OCI-LY3 (cell line): Measurements from ENCODE around the gene FADS3.

Experiments used
- EZH2phosphoT487 ChIP-seq: fragments of 200-600 bp; shearing (Covaris generic); IDR thresholded peaks from 2 replicates; pipeline ENCODE4 v1.6.1; 2018; ENCODE audit warnings: antibody characterized with exemption, mixed run types, low read depth
- TF ChIP-seq, protein P1 (sequence below): fragments of 200-600, 300-600 bp; sonication (generic); IDR thresholded peaks from 2 replicates; pipeline ENCODE4 v1.5.1; 2014; ENCODE audit warnings: antibody characterized with exemption, low read length, low read depth

DNA sequence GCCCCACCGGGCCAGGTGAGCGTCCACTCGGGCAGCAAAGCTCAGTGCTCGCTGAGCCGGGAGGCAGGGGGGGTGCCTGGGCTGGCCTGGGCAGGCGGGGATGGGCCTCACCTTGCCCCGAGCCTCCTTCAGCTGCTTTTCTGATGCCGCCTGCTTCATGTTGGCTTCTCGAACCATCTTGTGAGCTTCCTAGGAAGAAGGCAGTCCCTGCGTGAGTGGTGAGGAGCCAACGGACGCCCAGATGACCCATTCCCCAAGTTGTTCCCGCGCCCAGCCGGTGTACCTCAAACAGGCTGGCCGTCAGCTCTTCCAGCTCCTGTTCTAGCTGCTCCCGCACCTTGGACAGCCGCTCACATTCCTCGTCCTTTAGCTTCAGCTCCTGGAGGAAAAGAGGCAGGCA lies 15.9 kb upstream of the FADS3 start:
- TF ChIP-seq, protein P1, sequence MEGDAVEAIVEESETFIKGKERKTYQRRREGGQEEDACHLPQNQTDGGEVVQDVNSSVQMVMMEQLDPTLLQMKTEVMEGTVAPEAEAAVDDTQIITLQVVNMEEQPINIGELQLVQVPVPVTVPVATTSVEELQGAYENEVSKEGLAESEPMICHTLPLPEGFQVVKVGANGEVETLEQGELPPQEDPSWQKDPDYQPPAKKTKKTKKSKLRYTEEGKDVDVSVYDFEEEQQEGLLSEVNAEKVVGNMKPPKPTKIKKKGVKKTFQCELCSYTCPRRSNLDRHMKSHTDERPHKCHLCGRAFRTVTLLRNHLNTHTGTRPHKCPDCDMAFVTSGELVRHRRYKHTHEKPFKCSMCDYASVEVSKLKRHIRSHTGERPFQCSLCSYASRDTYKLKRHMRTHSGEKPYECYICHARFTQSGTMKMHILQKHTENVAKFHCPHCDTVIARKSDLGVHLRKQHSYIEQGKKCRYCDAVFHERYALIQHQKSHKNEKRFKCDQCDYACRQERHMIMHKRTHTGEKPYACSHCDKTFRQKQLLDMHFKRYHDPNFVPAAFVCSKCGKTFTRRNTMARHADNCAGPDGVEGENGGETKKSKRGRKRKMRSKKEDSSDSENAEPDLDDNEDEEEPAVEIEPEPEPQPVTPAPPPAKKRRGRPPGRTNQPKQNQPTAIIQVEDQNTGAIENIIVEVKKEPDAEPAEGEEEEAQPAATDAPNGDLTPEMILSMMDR, result no peak
- no peak for TF ChIP-seq EZH2phosphoT487
